HEK293 (cell line): Measurements from ENCODE around the gene C2CD4A.

ENCODE experiments used
- CTCF ChIA-PET: fragments of 350-600 bp; formaldehyde crosslinking; extraction: SDS; loops from one replicate; lab custom pipeline; 2021; ENCODE audit warnings: antibody characterized with exemption; lab: Yijun Ruan, JAX
- POLR2A ChIA-PET: fragments of 300-600 bp; formaldehyde crosslinking; extraction: SDS; loops from one replicate; lab custom pipeline; 2020; ENCODE audit warnings: antibody characterized with exemption, inconsistent platforms; lab: Yijun Ruan, JAX
- H3K27ac ChIP-seq: fragments of 200-500 bp; sonication (Bioruptor generic); 2 replicates; pipeline ENCODE4 v1.5.1; 2014; ENCODE audit warnings: low read depth, low read length, control low read depth, inconsistent platforms; ENCODE audit errors: extremely low read depth
- H3K36me3 ChIP-seq, 2 experiments: fragments of 200-500 bp in 1 of 2; sonication (Bioruptor generic) in 1 of 2; 1 replicate in 1 of 2; 2 replicates in 1 of 2; pipeline ENCODE4 v1.5.1; 2014 to 2017; ENCODE audit warnings: inconsistent platforms in 2 of 2, low read length in 2 of 2; ENCODE audit not compliant: control insufficient read depth in 2 of 2, insufficient read depth in 1 of 2
- H3K4me1 ChIP-seq: fragments of 200-500 bp; sonication (Bioruptor generic); 2 replicates; pipeline ENCODE4 v1.5.1; 2014; ENCODE audit warnings: mild to moderate bottlenecking, low read length, inconsistent platforms; ENCODE audit not compliant: control insufficient read depth, insufficient read depth
- H3K4me3 ChIP-seq: 2 replicates; pipeline ENCODE4 v1.5.1; 2011; ENCODE audit warnings: low read depth, mild to moderate bottlenecking, control low read depth, low read length, moderate library complexity
- H3K9me3 ChIP-seq: fragments of 200-500 bp; sonication (Bioruptor generic); 2 replicates; pipeline ENCODE4 v1.5.1; 2014; ENCODE audit warnings: low read depth, low read length, inconsistent platforms; ENCODE audit not compliant: control insufficient read depth, insufficient read depth
- BCL11A ChIP-seq: fragments of 450-650 bp; formaldehyde crosslinking; IDR thresholded peaks from 2 replicates; pipeline ENCODE4 v1.5.1; 2016; ENCODE audit warnings: low read depth, missing biosample characterization, missing genetic modification characterization
- EGR2 ChIP-seq: fragments of 450-650 bp; formaldehyde crosslinking; IDR thresholded peaks from 2 replicates; pipeline ENCODE4 v1.5.1; 2016; ENCODE audit warnings: low read depth, missing biosample characterization, missing genetic modification characterization
- PRDM10 ChIP-seq: fragments of 450-650 bp; formaldehyde crosslinking; IDR thresholded peaks from 2 replicates; pipeline ENCODE4 v1.5.1; 2016; ENCODE audit warnings: missing biosample characterization, missing genetic modification characterization
- PRDM2 ChIP-seq: fragments of 450-650 bp; formaldehyde crosslinking; IDR thresholded peaks from 2 replicates; pipeline ENCODE4 v1.5.1; 2016; ENCODE audit warnings: missing biosample characterization, missing genetic modification characterization, borderline replicate concordance
- PRDM6 ChIP-seq: fragments of 450-650 bp; formaldehyde crosslinking; IDR thresholded peaks from 2 replicates; pipeline ENCODE4 v1.5.1; 2017; ENCODE audit warnings: missing biosample characterization, missing genetic modification characterization
- REPIN1 ChIP-seq: fragments of 450-650 bp; formaldehyde crosslinking; IDR thresholded peaks from 2 replicates; pipeline ENCODE4 v1.5.1; 2017; ENCODE audit warnings: missing biosample characterization, missing genetic modification characterization, low read depth
- ZBTB26 ChIP-seq: fragments of 450-650 bp; formaldehyde crosslinking; optimal IDR thresholded peaks from 2 replicates; pipeline ENCODE3; 2016; ENCODE audit warnings: missing biosample characterization, mild to moderate bottlenecking, missing genetic modification characterization
- ZBTB8A ChIP-seq: fragments of 450-650 bp; formaldehyde crosslinking; IDR thresholded peaks from 2 replicates; pipeline ENCODE4 v1.5.1; 2016; ENCODE audit warnings: missing biosample characterization, missing genetic modification characterization
- ZFP69B ChIP-seq: fragments of 450-650 bp; formaldehyde crosslinking; IDR thresholded peaks from 2 replicates; pipeline ENCODE4 v1.5.1; 2016; ENCODE audit warnings: missing biosample characterization, missing genetic modification characterization
- ZNF146 ChIP-seq: fragments of 450-650 bp; formaldehyde crosslinking; IDR thresholded peaks from 2 replicates; pipeline ENCODE4 v1.5.1; 2016; ENCODE audit warnings: missing biosample characterization, missing genetic modification characterization
- ZNF169 ChIP-seq: fragments of 450-650 bp; formaldehyde crosslinking; IDR thresholded peaks from 2 replicates; pipeline ENCODE4 v1.5.1; 2016; ENCODE audit warnings: missing biosample characterization, missing genetic modification characterization
- ZNF184 ChIP-seq: fragments of 450-650 bp; IDR thresholded peaks from 2 replicates; pipeline ENCODE4 v1.5.1; 2018; ENCODE audit warnings: missing biosample characterization, mild to moderate bottlenecking, missing genetic modification characterization
- ZNF202 ChIP-seq: fragments of 450-650 bp; formaldehyde crosslinking; IDR thresholded peaks from 2 replicates; pipeline ENCODE4 v1.5.1; 2016; ENCODE audit warnings: missing biosample characterization, missing genetic modification characterization, borderline replicate concordance
- ZNF274 ChIP-seq, 2 experiments: fragments of 200-500 bp in 1 of 2; fragments of 450-650 bp in 1 of 2; sonication (Bioruptor generic) in 1 of 2; formaldehyde crosslinking in 1 of 2; IDR thresholded peaks; 2 replicates each; pipeline versions ENCODE4 v1.5.1 to v1.6.1; 2014 to 2016; ENCODE audit warnings: borderline replicate concordance in 1 of 2, inconsistent platforms in 1 of 2, low read length in 1 of 2, missing biosample characterization in 1 of 2, missing genetic modification characterization in 1 of 2
- ZNF394 ChIP-seq: fragments of 450-650 bp; formaldehyde crosslinking; IDR thresholded peaks from 2 replicates; pipeline ENCODE4 v1.5.1; 2016; ENCODE audit warnings: missing biosample characterization, missing genetic modification characterization, mild to moderate bottlenecking, moderate library complexity, borderline replicate concordance
- ZNF510 ChIP-seq: fragments of 450-650 bp; formaldehyde crosslinking; IDR thresholded peaks from 2 replicates; pipeline ENCODE4 v1.5.1; 2018; ENCODE audit warnings: mild to moderate bottlenecking, missing genetic modification characterization, missing biosample characterization; ENCODE audit not compliant: insufficient replicate concordance
- ZNF555 ChIP-seq: fragments of 450-650 bp; formaldehyde crosslinking; conservative IDR thresholded peaks from 2 replicates; pipeline ENCODE4 v1.5.1; 2017; ENCODE audit warnings: missing biosample characterization, mild to moderate bottlenecking, missing genetic modification characterization, inconsistent platforms
- ZNF585B ChIP-seq: fragments of 450-650 bp; formaldehyde crosslinking; IDR thresholded peaks from 2 replicates; pipeline ENCODE4 v1.5.1; 2016; ENCODE audit warnings: missing biosample characterization, missing genetic modification characterization
- ZNF621 ChIP-seq: fragments of 450-650 bp; formaldehyde crosslinking; IDR thresholded peaks from 2 replicates; pipeline ENCODE4 v1.5.1; 2017; ENCODE audit warnings: missing biosample characterization, missing genetic modification characterization
- ZSCAN4 ChIP-seq: fragments of 450-650 bp; formaldehyde crosslinking; IDR thresholded peaks from 2 replicates; pipeline ENCODE4 v1.5.1; 2017; ENCODE audit warnings: missing biosample characterization, missing genetic modification characterization

Gene C2CD4A

GRCh38 chr15:62105266-62105665, 38.5 kb downstream of the C2CD4A start (continued):
- no peak for TF ChIP-seq PRDM2 (tag by site-specific recombination)
- TF ChIP-seq ZNF274 (IDR thresholded peaks at IDR 0.05; ENCODE audit: low read length): no peak
- no peak for TF ChIP-seq ZNF274 (tag by site-specific recombination; IDR thresholded peaks at IDR 0.05; ENCODE audit: borderline replicate concordance)
- TF ChIP-seq ZFP69B (tag by site-specific recombination): no peak

- Histone ChIP-seq H3K27ac (no peak overlapping the region), H3K36me3 (no peaks in the 10 kb centered on the region), H3K9me3 (no peaks in the 10 kb centered on the region), H3K4me3 (no peak overlapping the region), H3K4me1 (peaks cover 18% of the 10 kb centered on the region)
- ChIA-PET POLR2A (no interaction called here), CTCF (no interaction called here)
- TF ChIP-seq ZBTB8A (tag by site-specific recombination): no peak
- TF ChIP-seq ZBTB26 (tag by site-specific recombination): no peak
- no peak for TF ChIP-seq ZNF585B (tag by site-specific recombination)
- no peak for TF ChIP-seq ZNF169 (tag by site-specific recombination)
- no peak for TF ChIP-seq ZNF184 (tag by site-specific recombination)
- no peak for TF ChIP-seq EGR2 (tag by site-specific recombination)
- no peak for TF ChIP-seq ZNF621 (tag by site-specific recombination)
- TF ChIP-seq ZNF202 (tag by site-specific recombination): no peak
- no peak for TF ChIP-seq ZNF510 (tag by site-specific recombination)
- no peak for TF ChIP-seq ZNF555 (tag by site-specific recombination)
- no peak for TF ChIP-seq PRDM6 (tag by site-specific recombination)
- TF ChIP-seq REPIN1 (tag by site-specific recombination): no peak
- no peak for TF ChIP-seq ZSCAN4 (tag by site-specific recombination)
- no peak for TF ChIP-seq ZNF394 (tag by site-specific recombination)
- TF ChIP-seq PRDM10 (tag by site-specific recombination): no peak
- no peak for TF ChIP-seq BCL11A (tag by site-specific recombination)
- no peak for TF ChIP-seq ZNF146 (tag by site-specific recombination)
Measured at GRCh38 chr15:62106096-62106495, 39.3 kb downstream of the C2CD4A start.
